Measurements from ENCODE around the gene PNKD.
"Not testable (repeated sequence)": the region's sequence is repeated elsewhere in the genome, so short reads cannot be mapped to it uniquely, and the experiment has no call there.

PNKD gene

GRCh38 chr2:218310853-218311540 is 40.7 kb downstream of the PNKD start:
- DNase-seq, result no peak
- no peak overlapping the region for H3K27ac Mint-ChIP-seq
- peaks cover 21% of the 10 kb centered on the region for H3K4me1 Mint-ChIP-seq
- no peaks in the 10 kb centered on the region for H3K9me3 Mint-ChIP-seq
- no peak overlapping the region for H3K4me3 Mint-ChIP-seq
- no peaks in the 10 kb centered on the region for H3K27me3 Mint-ChIP-seq
- no peak for ATAC-seq

- H3K27ac Mint-ChIP-seq, DNase-seq, H3K27me3 Mint-ChIP-seq, H3K9me3 Mint-ChIP-seq, H3K4me3 Mint-ChIP-seq, ATAC-seq: not testable (repeated sequence)
- peaks cover 28% of the 10 kb centered on the region for H3K4me1 Mint-ChIP-seq
These were observed 41.4 kb downstream of the PNKD start for GRCh38 chr2:218311541-218312266.

- Mint-ChIP-seq H3K9me3 (no peaks in the 10 kb centered on the region), H3K4me3 (no peak overlapping the region), H3K27ac (no peak overlapping the region), H3K4me1 (peaks cover 34% of the 10 kb centered on the region), H3K27me3 (no peaks in the 10 kb centered on the region)
- DNase-seq (no peak), ATAC-seq (no peak)
These were observed 42.0 kb downstream of the PNKD start for GRCh38 chr2:218312267-218312756.

GRCh38 chr2:218313356-218313755 is 43.0 kb downstream of the PNKD start:
- Mint-ChIP-seq H3K9me3 (no peaks in the 10 kb centered on the region), H3K4me1 (peaks cover 34% of the 10 kb centered on the region), H3K27me3 (no peaks in the 10 kb centered on the region), H3K27ac (no peak overlapping the region), H3K4me3 (no peak overlapping the region)
- DNase-seq (no peak), ATAC-seq (no peak)

- H3K27me3 Mint-ChIP-seq, ATAC-seq, DNase-seq, H3K4me3 Mint-ChIP-seq, H3K9me3 Mint-ChIP-seq: not testable (repeated sequence)
- peaks cover 27% of the 10 kb centered on the region for H3K4me1 Mint-ChIP-seq
- H3K27ac Mint-ChIP-seq, result peak overlapping the region in 1 of 2 donors; percentile 31
These were observed 44.4 kb downstream of the PNKD start for GRCh38 chr2:218314764-218315163.

GRCh38 chr2:218315397-218315796 is 45.1 kb downstream of the PNKD start:
- ATAC-seq (no peak), DNase-seq (no peak)
- Mint-ChIP-seq H3K9me3 (no peaks in the 10 kb centered on the region), H3K27ac (no peak overlapping the region), H3K27me3 (no peaks in the 10 kb centered on the region), H3K4me3 (no peak overlapping the region), H3K4me1 (peaks cover 27% of the 10 kb centered on the region)

- H3K4me3 Mint-ChIP-seq, result peak overlapping the region; percentile 9 to 83
- ATAC-seq (no peak), DNase-seq (no peak)
- H3K9me3 Mint-ChIP-seq, result no peaks in the 10 kb centered on the region
- H3K27ac Mint-ChIP-seq, result peak overlapping the region in 1 of 2 donors; percentile 27
- H3K27me3 Mint-ChIP-seq, result no peaks in the 10 kb centered on the region
- H3K4me1 Mint-ChIP-seq, result peaks cover 33% of the 10 kb centered on the region
These were observed 46.9 kb downstream of the PNKD start for GRCh38 chr2:218317303-218317630.

GRCh38 chr2:218317835-218318234 is 47.5 kb downstream of the PNKD start:
- H3K4me3 Mint-ChIP-seq, result no peak overlapping the region
- H3K27ac Mint-ChIP-seq, result no peak overlapping the region

GRCh38 chr2:218318241-218318640 is 47.9 kb downstream of the PNKD start:
- Mint-ChIP-seq H3K27me3 (no peaks in the 10 kb centered on the region), H3K27ac (no peak overlapping the region), H3K9me3 (no peaks in the 10 kb centered on the region), H3K4me1 (peaks cover 39% of the 10 kb centered on the region), H3K4me3 (no peak overlapping the region)
- no peak for ATAC-seq
- no peak for DNase-seq

More at GRCh38 chr2:218317835-218318234, 47.5 kb downstream of the PNKD start:
- Mint-ChIP-seq H3K27me3 (no peaks in the 10 kb centered on the region), H3K4me1 (peaks cover 39% of the 10 kb centered on the region), H3K9me3 (no peaks in the 10 kb centered on the region)
- DNase-seq, result no peak
- ATAC-seq, result no peak

GRCh38 chr2:218319813-218320365 is 49.6 kb downstream of the PNKD start:
- peaks cover 10% of the 10 kb centered on the region for H3K27me3 Mint-ChIP-seq
- DNase-seq (no peak), ATAC-seq (no peak)
- peaks cover 49% of the 10 kb centered on the region for H3K4me1 Mint-ChIP-seq
- H3K4me3 Mint-ChIP-seq, result no peak overlapping the region
- H3K9me3 Mint-ChIP-seq, result no peaks in the 10 kb centered on the region
- H3K27ac Mint-ChIP-seq, result no peak overlapping the region

- no peak overlapping the region for H3K4me3 Mint-ChIP-seq
- ATAC-seq (no peak), DNase-seq (no peak)
- no peak overlapping the region for H3K27ac Mint-ChIP-seq
- peaks cover 10% of the 10 kb centered on the region for H3K27me3 Mint-ChIP-seq
- H3K4me1 Mint-ChIP-seq, result peaks cover 50% of the 10 kb centered on the region
- H3K9me3 Mint-ChIP-seq, result no peaks in the 10 kb centered on the region
These were observed 50.5 kb downstream of the PNKD start for GRCh38 chr2:218320704-218321336.

GRCh38 chr2:218322768-218323525 is 52.6 kb downstream of the PNKD start:
- H3K27ac Mint-ChIP-seq, result peak overlapping the region in 1 of 2 donors; percentile 8

GRCh38 chr2:218323526-218324472 is 53.5 kb downstream of the PNKD start:
- H3K9me3 Mint-ChIP-seq, result no peaks in the 10 kb centered on the region
- no peak for ATAC-seq
- peak overlapping the region; percentile 73 to 86 for H3K4me3 Mint-ChIP-seq
- peak overlapping the region; percentile 8 to 87 for H3K27ac Mint-ChIP-seq
- H3K27me3 Mint-ChIP-seq, result peaks cover 10% of the 10 kb centered on the region
- peaks cover 39% of the 10 kb centered on the region for H3K4me1 Mint-ChIP-seq
- DNase-seq, result no peak

More at GRCh38 chr2:218322768-218323525, 52.6 kb downstream of the PNKD start:
- no peaks in the 10 kb centered on the region for H3K9me3 Mint-ChIP-seq
- ATAC-seq (peak; percentile 69), DNase-seq (peak; percentile 31 to 40)
- peak overlapping the region; percentile 73 to 86 for H3K4me3 Mint-ChIP-seq
- peaks cover 41% of the 10 kb centered on the region for H3K4me1 Mint-ChIP-seq
- H3K27me3 Mint-ChIP-seq, result peaks cover 10% of the 10 kb centered on the region

- peaks cover 10% of the 10 kb centered on the region for H3K27me3 Mint-ChIP-seq
- no peak overlapping the region for H3K4me3 Mint-ChIP-seq
- H3K4me1 Mint-ChIP-seq, result peaks cover 53% of the 10 kb centered on the region
- H3K27ac Mint-ChIP-seq, result no peak overlapping the region
- ATAC-seq, result no peak
- DNase-seq, result no peak
- no peaks in the 10 kb centered on the region for H3K9me3 Mint-ChIP-seq
These were observed 55.3 kb downstream of the PNKD start for GRCh38 chr2:218325566-218326160.

All from stimulated activated naive CD8-positive, alpha-beta T cell treated with anti-CD3 and anti-CD28 coated beads, Interleukin-15, amount 100 ng/mL, for 72 hours (primary cell).